KOPT-K1 (cell line): ENCODE measurements around the gene PTPRC.

Experiments
- H3K27ac ChIP-seq: fragments of 200-600 bp; sonication (generic); 2 replicates; pipeline ENCODE4 v1.5.1; 2016; ENCODE audit warnings: antibody characterized with exemption, mild to moderate bottlenecking, low read depth, low read length; ENCODE audit not compliant: poor library complexity, severe bottlenecking
- H3K36me3 ChIP-seq: fragments of 200-600 bp; sonication (generic); 2 replicates; pipeline ENCODE4 v1.5.1; 2017; ENCODE audit warnings: antibody characterized with exemption, mild to moderate bottlenecking, low read length, moderate library complexity; ENCODE audit not compliant: insufficient read depth
- H3K9me3 ChIP-seq: fragments of 200-600 bp; sonication (generic); 2 replicates; pipeline ENCODE4 v1.5.1; 2017; ENCODE audit warnings: antibody characterized with exemption, low read length, mild to moderate bottlenecking; ENCODE audit not compliant: insufficient read depth, poor library complexity, severe bottlenecking

PTPRC gene

DNA sequence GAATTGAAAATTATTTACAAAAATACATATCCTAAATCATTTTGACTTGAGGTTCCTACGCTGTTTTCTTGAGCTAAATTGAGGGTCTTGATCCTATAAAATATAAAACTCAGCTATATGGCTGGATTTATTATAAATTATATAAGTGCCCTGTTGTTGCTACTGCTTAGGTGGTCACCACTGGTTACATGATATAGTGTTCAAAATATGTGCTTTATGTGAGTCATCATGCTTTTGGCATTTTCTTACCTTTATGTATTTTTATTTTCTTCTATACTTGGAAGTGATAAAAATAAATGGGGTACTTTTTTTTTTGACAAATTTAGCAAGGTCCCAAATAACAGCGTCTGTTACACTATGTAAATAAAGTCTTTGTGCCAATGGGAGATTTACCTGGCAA, 31.1 kb upstream of the PTPRC start:
- no peaks in the 10 kb centered on the region for H3K9me3 ChIP-seq
- H3K27ac ChIP-seq: no peak overlapping the region
- no peaks in the 10 kb centered on the region for H3K36me3 ChIP-seq

DNA sequence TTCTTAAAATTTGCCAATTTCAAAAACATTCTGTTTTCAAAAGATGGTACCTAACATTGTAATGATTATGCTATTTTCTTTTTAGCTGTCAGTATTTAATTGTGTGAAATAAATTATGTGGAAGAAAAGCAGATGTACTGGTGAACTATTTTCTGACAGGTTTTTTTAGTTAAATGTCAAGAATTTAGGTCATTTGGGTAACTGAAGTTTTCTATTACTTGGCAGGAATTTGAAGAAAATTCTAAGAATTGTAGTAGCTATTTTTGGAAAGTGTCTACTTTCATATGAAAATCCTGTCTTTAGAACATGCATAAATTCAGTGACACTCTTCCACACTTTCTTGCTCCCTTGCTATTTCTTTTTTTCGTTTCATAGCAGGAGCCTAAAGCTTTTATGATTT, 28.5 kb upstream of the PTPRC start:
- Histone ChIP-seq H3K9me3 (no peaks in the 10 kb centered on the region), H3K36me3 (no peaks in the 10 kb centered on the region), H3K27ac (peak overlapping the region; percentile 84)

DNA sequence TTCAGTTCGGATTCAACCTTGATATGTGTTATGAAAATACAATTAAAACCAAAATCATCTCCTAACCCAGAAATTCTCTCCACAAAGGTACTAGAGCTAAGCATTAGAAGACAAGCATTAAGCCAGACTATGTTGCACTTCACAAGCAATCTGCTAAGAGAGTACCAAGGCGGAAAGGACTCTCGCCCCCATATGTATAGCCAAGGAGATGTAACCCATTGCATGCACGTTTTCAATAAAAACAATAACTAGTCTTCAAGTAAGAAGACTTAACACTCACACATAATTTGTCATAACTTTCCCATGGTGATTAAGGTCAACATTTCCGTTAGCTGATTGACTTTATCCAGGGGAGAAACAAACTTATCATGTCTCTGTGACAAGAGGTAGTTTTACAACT, 27.6 kb upstream of the PTPRC start:
- Histone ChIP-seq H3K9me3 (no peaks in the 10 kb centered on the region), H3K27ac (peak overlapping the region; percentile 84), H3K36me3 (no peaks in the 10 kb centered on the region)

- Histone ChIP-seq H3K36me3 (no peaks in the 10 kb centered on the region), H3K9me3 (no peaks in the 10 kb centered on the region), H3K27ac (peak overlapping the region; percentile 84)
Measured at GRCh38 chr1:198612471-198613260, 26.2 kb upstream of the PTPRC start.

- H3K36me3 ChIP-seq: no peaks in the 10 kb centered on the region
- no peak overlapping the region for H3K27ac ChIP-seq
- no peaks in the 10 kb centered on the region for H3K9me3 ChIP-seq
Measured at GRCh38 chr1:198617406-198617805, 21.4 kb upstream of the PTPRC start.

DNA sequence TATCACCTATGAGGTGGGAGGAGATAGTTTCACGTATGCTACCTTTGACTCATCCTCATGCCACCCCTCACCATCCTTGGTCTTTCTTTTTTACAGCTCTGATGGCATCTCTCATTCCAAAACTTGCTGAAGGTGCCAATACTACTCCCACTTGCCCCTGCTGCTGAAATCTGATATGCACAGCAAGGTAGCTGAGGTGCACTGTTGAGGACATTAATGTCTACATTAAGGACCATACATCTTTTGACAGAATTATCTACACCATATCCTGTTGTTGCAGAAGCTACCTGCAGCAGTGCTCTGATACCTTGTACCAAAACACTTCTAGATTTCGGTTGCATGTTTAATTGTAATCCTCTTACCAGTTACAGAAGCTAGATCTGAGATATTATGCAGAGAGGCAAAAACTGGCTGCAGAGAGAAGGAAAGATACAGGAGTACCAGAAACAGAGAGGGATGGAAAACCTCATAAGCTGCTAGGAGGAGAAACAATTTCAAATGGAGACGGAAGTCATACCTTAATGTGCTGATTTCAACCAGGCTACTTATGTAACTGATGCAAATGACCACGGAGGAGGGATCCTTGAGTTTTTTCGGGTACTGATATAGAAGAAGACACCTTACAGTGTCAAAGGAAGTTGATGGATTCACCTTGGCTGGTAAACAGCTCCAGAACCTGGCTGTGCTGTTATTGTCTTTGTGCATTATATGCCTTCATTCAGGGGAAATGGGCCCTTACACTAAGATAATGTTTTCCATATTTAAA, 19.3 kb upstream of the PTPRC start:
- H3K36me3 ChIP-seq: no peaks in the 10 kb centered on the region
- H3K27ac ChIP-seq: peak overlapping the region; percentile 96
- H3K9me3 ChIP-seq: no peaks in the 10 kb centered on the region

DNA sequence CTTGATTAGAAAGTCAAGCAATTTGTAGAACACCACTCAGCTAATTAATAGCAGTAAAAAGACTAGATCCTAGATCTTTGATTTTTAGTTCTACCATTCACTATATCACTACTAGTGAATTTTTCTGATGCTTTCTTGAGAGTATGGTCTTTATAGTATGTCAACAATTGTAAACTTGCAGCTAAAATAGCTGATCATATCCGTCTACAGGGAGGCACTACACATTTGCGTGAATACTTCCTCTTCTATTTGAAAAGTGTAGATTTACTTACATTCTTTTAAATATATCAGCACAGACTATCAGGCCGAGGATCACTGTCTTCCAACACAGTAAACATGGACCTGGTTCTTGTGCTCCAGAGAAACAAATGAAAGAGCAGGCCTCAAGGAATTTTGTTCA, 18.6 kb upstream of the PTPRC start:
- peak overlapping the region; percentile 96 for H3K27ac ChIP-seq
- H3K36me3 ChIP-seq: no peaks in the 10 kb centered on the region
- H3K9me3 ChIP-seq: no peaks in the 10 kb centered on the region

- Histone ChIP-seq H3K36me3 (no peaks in the 10 kb centered on the region), H3K9me3 (no peaks in the 10 kb centered on the region), H3K27ac (peak overlapping the region; percentile 96)
Measured at GRCh38 chr1:198620951-198621824, 17.7 kb upstream of the PTPRC start.

- H3K27ac ChIP-seq: peak overlapping the region; percentile 96
Measured at GRCh38 chr1:198622001-198622400, 16.8 kb upstream of the PTPRC start.

DNA sequence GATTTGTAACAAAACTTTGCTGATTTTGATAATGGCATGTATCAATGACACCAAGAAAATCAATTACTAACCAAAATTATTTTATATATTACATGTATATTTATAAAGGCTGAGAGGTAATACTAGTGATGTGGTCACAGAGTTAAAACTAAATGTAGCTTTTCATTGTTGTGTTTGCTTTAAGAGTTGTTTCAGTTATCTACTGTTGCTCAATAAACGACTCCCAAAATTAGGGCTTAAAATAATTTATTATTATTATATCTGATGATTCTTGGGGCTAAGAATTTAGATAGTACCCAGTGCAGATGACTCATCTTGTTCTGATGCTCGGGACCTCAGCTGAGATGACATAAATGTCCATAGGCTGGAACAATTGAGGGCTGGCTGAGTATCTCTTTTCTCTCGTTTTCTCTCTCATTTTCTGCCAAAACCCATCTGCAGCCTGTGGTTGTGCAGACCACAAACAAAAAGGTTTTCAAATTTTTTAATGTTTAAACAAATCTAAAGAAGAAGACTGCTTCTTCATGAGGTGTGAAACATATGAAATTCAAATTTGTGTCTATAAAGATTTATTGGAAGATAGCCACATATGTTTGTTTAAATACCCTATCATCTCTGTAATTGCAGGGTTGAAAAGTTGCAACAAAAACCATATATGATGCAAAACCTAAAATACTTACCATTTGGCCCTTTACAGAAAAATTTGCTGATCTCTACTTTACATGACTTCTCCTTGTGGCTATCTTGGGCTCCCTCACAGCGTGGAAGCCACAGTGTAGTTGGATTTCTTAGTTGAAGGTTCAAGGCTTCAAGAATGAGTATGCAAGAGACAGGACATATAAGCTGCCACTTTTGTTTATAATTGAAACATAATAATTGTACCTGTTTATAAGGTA, 14.8 kb upstream of the PTPRC start:
- peak overlapping the region; percentile 96 for H3K27ac ChIP-seq
- no peaks in the 10 kb centered on the region for H3K9me3 ChIP-seq
- no peaks in the 10 kb centered on the region for H3K36me3 ChIP-seq

More at GRCh38 chr1:198622001-198622400, 16.8 kb upstream of the PTPRC start:
- H3K9me3 ChIP-seq: no peaks in the 10 kb centered on the region
- no peaks in the 10 kb centered on the region for H3K36me3 ChIP-seq

DNA sequence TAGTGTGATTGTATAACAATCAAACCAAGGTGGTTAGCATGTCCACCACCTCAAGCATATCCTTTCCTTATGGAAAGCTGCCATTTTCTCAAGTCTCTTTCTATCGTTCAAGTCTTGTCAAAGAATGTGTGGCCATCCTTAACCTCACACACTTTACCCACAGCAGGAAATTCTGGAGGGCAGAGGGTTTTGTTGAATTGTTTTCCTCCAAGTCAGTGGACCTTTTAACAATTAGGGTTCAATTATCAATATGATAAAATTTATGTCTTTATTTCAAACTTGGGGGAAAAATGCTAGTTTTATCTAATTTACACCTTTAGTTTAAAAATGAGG, 14.2 kb upstream of the PTPRC start:
- H3K27ac ChIP-seq: peak overlapping the region; percentile 96

GRCh38 chr1:198627436-198628066, 11.3 kb upstream of the PTPRC start:
- peak overlapping the region; percentile 96 for H3K27ac ChIP-seq
- H3K9me3 ChIP-seq: peaks cover 2% of the 10 kb centered on the region

More for the DNA sequence above, 14.2 kb upstream of the PTPRC start:
- no peaks in the 10 kb centered on the region for H3K9me3 ChIP-seq
- no peaks in the 10 kb centered on the region for H3K36me3 ChIP-seq

DNA sequence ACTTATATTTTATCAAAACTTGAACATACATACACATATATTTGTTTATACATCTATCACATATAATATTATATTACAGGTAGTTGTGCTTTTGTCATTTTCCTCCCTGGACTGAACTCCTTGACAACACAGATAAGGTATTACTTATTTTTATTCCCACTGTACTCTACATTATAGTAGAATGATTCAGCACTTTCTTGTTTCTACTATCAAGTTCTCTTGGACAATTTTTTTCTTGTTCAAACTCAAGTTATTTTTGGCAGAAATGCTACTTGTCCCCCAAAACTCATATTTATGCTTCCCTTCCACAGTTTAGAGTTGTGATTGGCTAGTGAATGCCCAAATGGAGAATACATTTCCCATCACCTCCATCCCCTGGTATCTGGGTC, 10.8 kb upstream of the PTPRC start:
- Histone ChIP-seq H3K36me3 (no peaks in the 10 kb centered on the region), H3K27ac (peak overlapping the region; percentile 96), H3K9me3 (peaks cover 7% of the 10 kb centered on the region)

More at GRCh38 chr1:198627436-198628066, 11.3 kb upstream of the PTPRC start:
- H3K36me3 ChIP-seq: no peaks in the 10 kb centered on the region

DNA sequence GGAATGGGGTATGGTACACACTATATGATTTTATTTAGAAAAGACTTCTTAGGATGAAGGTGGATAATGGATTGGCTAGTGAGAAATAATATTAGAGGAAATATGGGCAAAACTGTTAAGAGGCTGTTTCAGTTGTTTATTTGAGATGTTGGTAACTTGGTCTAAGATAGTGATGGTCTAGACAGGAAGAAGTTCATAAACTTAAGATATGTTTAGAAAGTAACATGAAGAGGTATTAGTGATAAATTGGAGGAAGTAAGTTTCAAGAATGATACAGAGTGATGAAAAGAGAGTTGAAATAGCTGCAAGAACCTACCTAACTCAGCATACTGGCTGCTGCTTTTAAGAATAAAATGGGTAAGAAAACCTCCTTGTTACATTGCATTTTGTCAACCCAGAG, 9.2 kb upstream of the PTPRC start:
- Histone ChIP-seq H3K36me3 (no peaks in the 10 kb centered on the region), H3K9me3 (peaks cover 14% of the 10 kb centered on the region), H3K27ac (peak overlapping the region; percentile 96)
